HG03575 (cell line): ENCODE data around the gene SRCAP.

Source experiments
- ATAC-seq: cut with Tn5 transposase; IDR thresholded peaks from one replicate; pipeline ENCODE4 v1.9.1; 2021; ENCODE audit not compliant: unreplicated experiment, insufficient number of reproducible peaks, low FRiP score; ENCODE audit errors: extremely low read depth

SRCAP gene

GRCh38 chr16:30747799-30748633, 49.0 kb downstream of the SRCAP start, which contains the start of gene PHKG2:
TSS of gene PHKG2 (plus strand) at chr16:30748425. CDS start at chr16:30748821, 396 bp downstream.
- peak; percentile 82 for ATAC-seq

DNA sequence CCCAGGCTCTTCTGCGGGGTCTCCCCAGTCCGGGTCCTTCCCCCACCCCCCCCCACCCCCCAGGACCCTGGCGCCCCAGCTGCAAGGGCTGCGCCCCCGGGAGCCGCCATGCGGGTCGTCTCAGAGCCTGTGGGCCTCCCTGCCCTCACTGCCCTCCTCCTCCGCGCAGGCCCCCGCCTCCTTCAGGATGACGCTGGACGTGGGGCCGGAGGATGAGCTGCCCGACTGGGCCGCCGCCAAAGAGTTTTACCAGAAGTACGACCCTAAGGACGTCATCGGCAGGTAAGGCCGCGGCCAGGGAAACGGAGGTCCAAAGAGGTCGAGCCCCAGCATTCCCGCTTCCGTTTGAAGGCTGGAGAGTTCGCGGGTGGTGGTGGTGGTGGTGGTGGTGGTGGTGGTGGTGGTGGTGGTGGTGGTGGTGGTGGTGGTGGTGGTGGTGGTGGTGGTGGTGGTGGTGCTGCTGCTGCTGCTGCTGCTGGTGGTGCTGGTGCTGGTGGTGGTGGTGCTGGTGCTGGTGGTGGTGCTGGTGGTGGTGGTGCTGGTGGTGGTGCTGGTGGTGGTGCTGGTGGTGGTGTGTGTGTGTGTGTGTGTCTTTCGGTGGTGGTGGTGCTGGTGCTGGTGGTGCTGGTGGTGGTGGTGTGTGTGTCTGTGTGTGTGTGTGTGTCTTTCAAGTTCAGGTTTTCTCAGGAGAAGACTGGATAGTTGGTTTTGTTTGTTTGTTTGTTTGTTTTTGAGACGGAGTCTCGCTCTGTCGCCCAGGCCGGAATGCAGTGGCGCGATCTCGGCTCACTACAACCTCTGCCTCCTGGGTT, 49.9 kb downstream of the SRCAP start:
- no peak for ATAC-seq

- no peak for ATAC-seq
Measured at GRCh38 chr16:30750201-30750600, 51.2 kb downstream of the SRCAP start.

DNA sequence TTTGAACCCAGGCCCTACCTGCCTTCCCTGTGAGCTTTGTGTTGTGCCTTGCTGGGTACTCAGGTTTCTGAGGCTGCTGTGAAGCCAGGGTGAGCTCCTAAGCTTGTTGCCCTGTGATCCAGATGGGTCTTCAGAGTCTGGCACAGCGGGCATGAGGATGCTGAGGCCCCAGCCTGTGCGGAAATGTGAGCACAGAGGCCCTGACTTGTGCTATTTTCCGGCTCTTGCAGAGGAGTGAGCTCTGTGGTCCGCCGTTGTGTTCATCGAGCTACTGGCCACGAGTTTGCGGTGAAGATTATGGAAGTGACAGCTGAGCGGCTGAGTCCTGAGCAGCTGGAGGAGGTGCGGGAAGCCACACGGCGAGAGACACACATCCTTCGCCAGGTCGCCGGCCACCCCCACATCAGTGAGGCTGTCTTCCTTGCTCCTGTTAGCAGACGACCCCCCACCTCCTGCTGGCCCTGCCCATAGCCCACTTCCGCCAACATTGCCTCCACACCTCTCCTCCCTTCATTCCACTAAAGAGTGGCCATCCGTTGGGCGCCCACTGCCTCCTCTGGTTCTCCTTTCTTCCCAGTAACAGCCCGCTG, 52.0 kb downstream of the SRCAP start:
- ATAC-seq: no peak

- no peak for ATAC-seq
Measured at GRCh38 chr16:30753596-30753995, 54.6 kb downstream of the SRCAP start.

- no peak for ATAC-seq
Measured at GRCh38 chr16:30755955-30756780, 57.2 kb downstream of the SRCAP start.

GRCh38 chr16:30756781-30757100, 57.8 kb downstream of the SRCAP start:
- no peak for ATAC-seq

- ATAC-seq: no peak
Measured at GRCh38 chr16:30757316-30757715, 58.3 kb downstream of the SRCAP start.

DNA sequence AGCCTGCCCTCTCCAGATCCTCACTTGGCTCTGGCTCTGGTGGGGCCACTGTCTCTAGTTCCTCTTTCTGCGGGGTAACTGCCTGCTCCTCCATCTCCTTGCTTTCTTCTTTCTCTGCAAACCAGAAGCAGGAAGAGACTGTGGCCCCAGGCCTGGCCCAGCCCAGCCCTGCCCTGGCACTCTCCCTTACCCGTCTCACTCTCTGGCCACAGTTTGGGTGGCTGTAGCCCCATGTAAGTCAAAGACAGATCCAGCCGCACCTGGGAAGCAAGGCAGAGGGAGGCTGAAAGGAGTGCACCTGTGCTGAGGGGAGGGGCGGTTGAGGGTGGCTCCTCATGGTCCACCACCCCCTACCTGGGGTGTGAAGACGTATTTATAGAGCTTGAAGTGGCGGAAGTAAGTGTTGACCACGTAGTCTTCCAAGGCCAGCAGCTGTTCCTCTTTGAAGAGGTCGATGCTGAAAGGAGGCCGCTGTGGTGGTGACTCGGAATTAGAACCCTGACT, 60.1 kb downstream of the SRCAP start:
- ATAC-seq: no peak

DNA sequence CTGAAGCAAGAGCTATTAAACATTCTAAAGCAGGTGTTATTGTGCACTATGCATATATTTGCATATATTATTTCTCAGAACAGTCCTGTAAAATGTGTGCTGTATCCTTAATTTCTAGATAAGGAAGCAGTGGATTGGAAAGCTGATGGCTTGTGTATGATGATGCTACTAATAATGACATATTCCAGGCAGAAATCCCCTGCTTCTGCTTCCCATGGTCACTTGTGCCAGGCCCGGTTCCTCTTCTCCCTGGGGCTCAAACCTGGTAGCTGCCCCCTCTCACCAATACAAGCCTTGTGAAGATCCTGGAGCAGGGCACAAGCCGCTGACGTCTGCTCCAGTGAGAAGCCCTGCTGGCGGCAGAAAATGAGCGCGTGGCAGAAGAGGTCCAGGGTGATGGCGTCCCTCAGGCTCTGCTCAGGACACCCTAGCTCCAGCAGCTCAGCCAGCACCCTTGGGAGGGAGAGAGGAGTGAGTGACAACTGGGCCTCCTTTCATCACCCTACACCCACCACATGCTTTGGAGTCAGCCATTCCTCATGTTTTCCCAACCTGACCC, 61.1 kb downstream of the SRCAP start:
- no peak for ATAC-seq

DNA sequence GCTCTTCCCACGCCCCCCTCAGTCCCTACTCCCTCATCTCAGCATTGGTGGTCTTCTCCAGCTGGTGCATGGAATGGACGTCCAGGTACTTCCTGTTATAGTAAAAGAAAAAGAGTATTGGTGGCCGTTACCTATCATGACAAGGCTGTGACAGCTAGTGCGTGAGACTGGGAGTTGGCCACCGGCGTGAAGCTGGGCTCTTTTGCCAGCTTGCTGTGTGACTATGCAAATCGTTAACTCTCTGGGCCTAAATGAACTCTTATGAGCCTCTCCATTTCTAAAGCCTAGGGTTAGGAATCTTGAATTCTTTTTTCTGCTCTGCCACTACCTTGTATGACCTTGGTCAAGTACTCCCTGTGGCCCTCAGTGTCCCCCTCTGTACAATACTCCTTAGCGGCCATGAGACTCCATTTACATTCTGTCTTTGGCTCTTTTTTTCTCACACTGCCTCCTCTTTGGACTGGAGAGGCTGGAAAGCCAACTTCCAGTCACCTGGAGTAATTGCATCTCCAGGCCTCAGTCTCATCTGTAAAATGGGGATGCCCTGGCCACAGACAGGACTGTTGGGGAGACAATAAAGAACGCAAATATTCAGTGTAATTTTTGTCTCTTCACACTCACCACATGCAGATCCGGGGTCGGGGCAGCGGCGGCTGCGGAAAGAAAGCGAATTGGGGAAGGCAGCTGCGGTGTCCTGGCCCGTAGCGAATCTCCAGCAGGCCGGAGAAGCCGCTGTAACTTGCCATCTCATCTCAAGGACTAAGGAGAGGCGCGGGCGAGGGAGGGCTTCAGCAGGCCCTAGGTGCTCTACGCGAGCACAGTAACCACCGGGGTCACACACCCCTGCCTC, 61.8 kb downstream of the SRCAP start:
- ATAC-seq: no peak

- no peak for ATAC-seq
Measured at GRCh38 chr16:30761427-30761927, 62.5 kb downstream of the SRCAP start.

DNA sequence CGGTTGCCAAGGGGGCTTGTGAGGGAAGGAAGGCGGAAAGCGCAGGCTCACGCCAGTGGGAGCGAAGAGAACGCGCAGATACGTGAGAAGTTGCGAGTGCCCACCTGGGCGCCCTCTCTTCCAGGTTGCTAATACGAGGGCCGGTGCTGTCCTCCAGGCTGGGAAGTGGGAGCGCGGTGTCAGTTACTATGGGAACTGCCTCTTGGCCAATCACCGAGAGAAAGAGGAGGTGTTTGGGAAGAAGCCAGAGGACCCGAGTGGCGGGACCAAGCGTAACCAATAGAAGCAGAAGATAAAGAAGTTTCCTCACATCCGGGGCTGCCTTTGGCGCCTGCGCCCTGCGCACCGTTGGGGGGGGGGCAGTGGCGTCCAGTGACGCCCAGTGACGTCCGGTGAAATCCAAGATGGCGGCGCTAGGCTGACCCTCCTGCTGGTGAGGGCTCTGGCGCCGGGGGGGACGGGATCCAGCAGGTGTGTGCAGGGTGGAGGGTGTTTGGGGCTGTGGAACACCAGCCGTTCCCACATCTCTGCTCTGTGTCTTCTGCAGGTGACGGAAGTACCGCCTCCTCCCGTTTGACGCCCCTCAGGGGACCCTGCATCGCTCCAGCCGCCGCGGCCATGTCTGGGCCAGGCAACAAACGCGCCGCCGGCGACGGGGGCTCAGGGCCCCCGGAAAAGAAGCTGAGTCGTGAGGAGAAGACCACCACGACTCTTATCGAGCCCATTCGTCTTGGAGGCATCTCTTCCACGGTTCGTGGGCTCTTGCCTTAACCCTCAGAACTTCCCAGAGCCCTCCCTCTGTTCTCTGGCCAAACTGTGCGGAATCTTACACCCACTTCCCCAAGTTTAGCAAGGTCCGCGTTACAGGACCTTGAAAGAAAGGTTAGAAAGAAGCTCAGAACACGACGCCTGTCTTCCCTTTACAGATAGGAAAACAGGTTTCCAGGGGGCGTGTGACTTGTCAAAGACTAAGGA, 63.2 kb downstream of the SRCAP start, which contains the start of the genes CFAP119 and RNF40:
CFAP119 (minus strand) TSS at position 135 of the 975 bp plus-strand sequence. CDS start 314 bp downstream, outside the sequence.
RNF40 (plus strand) TSS at position 395 of the 975 bp plus-strand sequence; CDS start at position 619, 224 bp downstream.
- peak; percentile 44 for ATAC-seq

GRCh38 chr16:30762991-30763725, 64.2 kb downstream of the SRCAP start:
- no peak for ATAC-seq

DNA sequence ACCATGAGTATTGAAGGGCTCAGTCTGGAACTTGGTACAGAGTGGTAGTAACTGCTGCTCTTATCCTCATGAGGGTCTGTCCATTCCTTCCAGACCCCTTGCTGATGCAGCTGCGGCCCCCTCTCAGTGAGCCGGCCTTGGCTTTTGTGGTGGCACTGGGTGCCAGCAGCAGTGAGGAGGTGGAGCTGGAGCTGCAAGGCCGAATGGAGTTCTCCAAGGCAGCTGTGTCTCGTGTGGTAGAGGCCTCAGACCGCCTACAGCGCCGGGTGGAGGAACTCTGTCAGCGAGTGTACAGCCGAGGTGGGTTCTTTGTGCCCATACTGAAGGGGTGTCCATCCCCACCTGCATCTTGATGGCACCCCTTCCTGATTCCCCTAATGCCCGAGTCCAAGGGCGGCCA, 65.1 kb downstream of the SRCAP start:
- ATAC-seq: no peak
